HCEC 1CT (cell line): ENCODE data around the gene HOXC11.

Source experiments
- DNase-seq: peaks from one replicate; pipeline ENCODE4 v3.0.0-alpha.2; 2017

HOXC11 gene

GRCh38 chr12:54000116-54001114 is 27.5 kb downstream of the HOXC11 start, which contains the start of gene HOXC9:
Gene HOXC9, plus strand, starts transcription at chr12:54000161. Its CDS starts 28 bp downstream, at chr12:54000189.
- DNase-seq: no peak

GRCh38 chr12:54001283-54002187 is 28.6 kb downstream of the HOXC11 start:
- DNase-seq: no peak

- DNase-seq: no peak
These were observed 29.5 kb downstream of the HOXC11 start for GRCh38 chr12:54002278-54002914.

GRCh38 chr12:54002915-54003389 is 30.0 kb downstream of the HOXC11 start:
- no peak for DNase-seq

- no peak for DNase-seq
These were observed 30.7 kb downstream of the HOXC11 start for GRCh38 chr12:54003625-54004024.

GRCh38 chr12:54004063-54004840 is 31.3 kb downstream of the HOXC11 start:
- DNase-seq: no peak

GRCh38 chr12:54004841-54005530 is 32.1 kb downstream of the HOXC11 start:
- no peak for DNase-seq

- DNase-seq: no peak
These were observed 32.6 kb downstream of the HOXC11 start for GRCh38 chr12:54005531-54005852.

GRCh38 chr12:54005853-54006558 is 33.1 kb downstream of the HOXC11 start:
- DNase-seq: peak; percentile 61

GRCh38 chr12:54006559-54007220 is 33.8 kb downstream of the HOXC11 start:
- no peak for DNase-seq

- no peak for DNase-seq
These were observed 34.8 kb downstream of the HOXC11 start for GRCh38 chr12:54007538-54008259.

GRCh38 chr12:54008260-54008552 is 35.3 kb downstream of the HOXC11 start:
- DNase-seq: no peak

GRCh38 chr12:54009171-54010052 is 36.5 kb downstream of the HOXC11 start:
- no peak for DNase-seq

GRCh38 chr12:54010053-54010971 is 37.4 kb downstream of the HOXC11 start:
- no peak for DNase-seq

GRCh38 chr12:54010972-54011664 is 38.2 kb downstream of the HOXC11 start:
- no peak for DNase-seq

- no peak for DNase-seq
These were observed 39.0 kb downstream of the HOXC11 start for GRCh38 chr12:54011665-54012532.
